ENCODE data around the gene IL26. TPM values are rescaled to one million over a fixed set of nuclear protein-coding genes. Genes with fewer than 3 reads are reported as not detected.

Gene IL26
- total and polyA plus RNA-seq, 2 donors: 0.10 TPM; not detected in 1

DNA sequence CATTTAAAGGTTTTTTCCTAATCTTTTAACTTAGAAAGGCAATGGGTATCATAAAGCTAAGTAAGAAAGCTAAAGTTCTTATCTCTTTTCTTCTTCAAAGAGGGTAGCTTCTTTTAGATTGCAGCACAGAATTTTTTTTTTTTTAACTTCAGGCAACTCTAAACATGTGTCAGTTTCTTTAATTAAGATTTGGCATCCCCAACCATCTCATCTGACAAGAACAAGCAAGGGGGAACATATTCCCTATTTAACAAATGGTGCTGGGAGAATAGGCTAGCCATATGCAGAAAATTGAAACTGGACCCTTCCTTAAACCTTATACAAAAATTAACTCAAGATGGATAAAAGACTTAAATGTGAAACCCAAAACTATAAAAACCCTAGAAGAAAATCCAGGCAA, 51.8 kb downstream of the IL26 start:
- DNase-seq (ENCODE audit: extremely low spot score): no peak
- Histone ChIP-seq H3K27ac (ENCODE audit: low read depth) (no peak overlapping the region), H3K4me3 (ENCODE audit: low read depth, low read length) (no peak overlapping the region), H3K36me3 (ENCODE audit: insufficient read depth) (no peaks in the 10 kb centered on the region), H3K4me1 (ENCODE audit: insufficient read depth) (no peaks in the 10 kb centered on the region)

DNA sequence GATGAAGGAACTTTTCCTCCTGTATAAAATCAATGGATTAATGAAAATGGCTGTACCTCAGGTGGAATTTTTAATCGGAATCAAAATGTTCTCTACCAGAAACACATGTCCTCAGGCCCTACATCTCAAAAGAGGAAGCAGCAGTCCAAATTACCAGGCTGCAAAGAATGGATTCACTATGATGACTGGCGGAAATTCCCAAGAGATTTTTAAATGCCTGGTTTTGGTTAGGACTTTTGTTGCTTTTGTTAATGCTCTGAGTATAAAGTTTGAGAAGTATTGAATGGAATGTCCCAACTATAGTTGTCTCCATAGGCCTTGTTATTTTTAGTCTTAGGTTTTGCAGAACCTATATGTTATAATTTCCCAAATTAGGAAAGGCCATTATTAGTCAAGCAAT, 54.9 kb downstream of the IL26 start:
- DNase-seq (ENCODE audit: extremely low spot score): no peak
- H3K36me3 ChIP-seq (ENCODE audit: insufficient read depth): no peaks in the 10 kb centered on the region
- no peak overlapping the region for H3K27ac ChIP-seq (ENCODE audit: low read depth)
- no peaks in the 10 kb centered on the region for H3K4me1 ChIP-seq (ENCODE audit: insufficient read depth)
- WGBS: 89% methylated on average over 2 of the region's 2 CpGs
- no peak overlapping the region for H3K4me3 ChIP-seq (ENCODE audit: low read depth, low read length)

DNA sequence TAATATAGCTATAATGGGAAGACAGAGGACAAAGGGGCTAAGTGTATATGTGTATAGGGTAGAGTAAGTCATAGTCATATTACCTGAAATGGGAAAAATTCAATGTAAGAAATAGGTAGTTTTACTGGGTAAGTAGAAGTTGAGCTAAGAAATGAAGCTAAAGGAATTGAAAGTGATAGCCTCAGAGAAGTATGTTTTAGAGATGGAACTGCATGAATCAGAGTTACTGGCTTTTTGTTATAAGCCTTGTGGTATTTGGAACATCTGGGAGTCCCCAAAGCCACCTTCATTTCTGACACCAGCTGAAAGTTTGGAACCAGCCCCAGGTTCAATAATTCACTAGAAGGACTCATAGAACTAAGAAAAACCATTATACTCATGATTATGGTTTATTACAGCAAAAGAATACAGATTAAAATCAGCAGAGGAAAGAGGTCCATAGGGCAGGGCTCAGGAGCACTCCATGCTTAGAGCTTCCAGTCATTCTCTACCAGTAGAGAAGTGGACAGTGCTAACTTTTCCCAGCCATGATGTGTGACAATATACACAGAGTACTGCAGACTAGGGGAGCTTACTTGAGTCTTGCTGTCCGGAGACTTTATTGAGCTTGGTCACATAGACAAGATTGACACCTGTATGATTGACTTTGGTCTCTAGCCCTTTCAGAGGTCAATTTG, 56.3 kb downstream of the IL26 start:
- no peak for DNase-seq (ENCODE audit: extremely low spot score)
- WGBS: 73% methylated on average over 1 of the region's 1 CpG
- H3K4me1 ChIP-seq (ENCODE audit: insufficient read depth): no peaks in the 10 kb centered on the region
- H3K4me3 ChIP-seq (ENCODE audit: low read depth, low read length): no peak overlapping the region
- no peaks in the 10 kb centered on the region for H3K36me3 ChIP-seq (ENCODE audit: insufficient read depth)
- H3K27ac ChIP-seq (ENCODE audit: low read depth): no peak overlapping the region

DNA sequence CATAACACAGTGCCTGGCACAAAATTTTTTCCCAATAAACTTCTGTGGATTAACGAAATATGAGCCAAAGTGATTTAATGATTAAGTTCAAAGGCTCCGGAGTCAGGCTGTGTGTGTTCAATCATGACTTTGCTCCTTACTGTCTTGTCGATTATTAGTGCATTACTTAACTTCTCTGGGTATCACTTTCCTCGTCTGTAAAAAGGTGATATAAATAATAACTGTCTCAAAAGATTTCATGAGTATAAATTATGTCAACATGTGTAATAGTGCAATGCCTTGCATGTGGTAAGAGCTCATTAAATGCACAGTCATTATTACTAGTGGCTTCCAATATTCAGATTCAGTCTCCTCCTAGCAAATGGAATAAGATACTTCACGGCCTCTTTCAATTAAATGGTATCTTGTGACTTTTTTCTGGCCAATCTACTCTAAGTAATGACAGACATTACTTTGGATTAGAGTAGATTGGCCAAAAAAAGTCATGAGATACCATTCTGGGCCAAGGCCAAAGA, 59.2 kb downstream of the IL26 start:
- H3K36me3 ChIP-seq (ENCODE audit: insufficient read depth): no peaks in the 10 kb centered on the region
- no peak overlapping the region for H3K27ac ChIP-seq (ENCODE audit: low read depth)
- H3K4me1 ChIP-seq (ENCODE audit: insufficient read depth): no peaks in the 10 kb centered on the region
- DNase-seq (ENCODE audit: extremely low spot score): no peak
- WGBS: 70% methylated on average over 5 of the region's 5 CpGs
- H3K4me3 ChIP-seq (ENCODE audit: low read depth, low read length): no peak overlapping the region

DNA sequence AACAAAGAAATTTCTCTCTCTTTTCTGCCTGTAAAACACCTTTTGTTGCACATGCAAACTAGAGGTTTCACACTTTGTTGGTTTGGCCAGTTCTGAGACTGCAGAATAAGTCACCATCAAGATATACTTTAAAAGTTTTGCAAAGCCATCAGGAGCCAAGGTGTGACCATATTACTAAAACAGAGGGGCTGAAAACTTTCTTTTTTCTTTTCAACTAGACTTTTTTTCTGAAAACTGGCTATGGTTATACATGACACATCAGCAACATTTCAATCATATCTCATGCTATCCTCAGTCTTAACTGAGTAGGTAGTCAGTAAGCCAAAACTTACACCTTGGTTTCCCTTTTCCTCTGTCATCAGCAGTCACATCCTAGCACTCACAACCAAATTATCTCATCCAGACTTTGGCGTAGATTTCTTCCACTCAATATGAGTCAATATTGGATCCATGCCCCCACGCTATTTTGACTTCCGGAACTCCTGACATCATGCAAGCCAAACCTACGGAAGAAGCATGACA, 62.0 kb downstream of the IL26 start:
- Histone ChIP-seq H3K36me3 (ENCODE audit: insufficient read depth) (no peaks in the 10 kb centered on the region), H3K4me3 (ENCODE audit: low read depth, low read length) (no peak overlapping the region), H3K27ac (ENCODE audit: low read depth) (no peak overlapping the region), H3K4me1 (ENCODE audit: insufficient read depth) (no peaks in the 10 kb centered on the region)
- DNase-seq (ENCODE audit: extremely low spot score): no peak
- 90% methylated on average over 4 of the region's 4 CpGs for WGBS

DNA sequence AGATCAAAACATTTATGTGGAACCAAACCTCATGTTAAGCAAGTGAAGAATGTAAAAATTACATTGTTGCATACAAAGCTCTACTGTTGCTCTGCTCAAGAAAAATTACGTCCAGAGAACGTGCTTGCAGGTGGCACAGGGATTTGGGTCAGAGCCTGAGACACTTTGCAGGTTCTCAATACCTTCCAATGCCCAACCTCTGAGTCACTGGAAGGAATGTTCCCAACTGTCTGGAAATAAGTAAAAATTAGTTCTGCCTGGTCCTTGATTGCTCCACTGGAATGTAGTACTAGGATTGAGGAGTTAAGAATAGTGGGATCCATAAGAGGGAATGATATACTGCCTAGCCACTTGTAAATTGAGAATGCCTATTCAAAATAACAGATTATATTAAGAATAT, 63.2 kb downstream of the IL26 start:
- WGBS: 89% methylated on average over 2 of the region's 2 CpGs
- DNase-seq (ENCODE audit: extremely low spot score): no peak
- Histone ChIP-seq H3K4me3 (ENCODE audit: low read depth, low read length) (no peak overlapping the region), H3K27ac (ENCODE audit: low read depth) (no peak overlapping the region), H3K4me1 (ENCODE audit: insufficient read depth) (no peaks in the 10 kb centered on the region), H3K36me3 (ENCODE audit: insufficient read depth) (no peaks in the 10 kb centered on the region)

DNA sequence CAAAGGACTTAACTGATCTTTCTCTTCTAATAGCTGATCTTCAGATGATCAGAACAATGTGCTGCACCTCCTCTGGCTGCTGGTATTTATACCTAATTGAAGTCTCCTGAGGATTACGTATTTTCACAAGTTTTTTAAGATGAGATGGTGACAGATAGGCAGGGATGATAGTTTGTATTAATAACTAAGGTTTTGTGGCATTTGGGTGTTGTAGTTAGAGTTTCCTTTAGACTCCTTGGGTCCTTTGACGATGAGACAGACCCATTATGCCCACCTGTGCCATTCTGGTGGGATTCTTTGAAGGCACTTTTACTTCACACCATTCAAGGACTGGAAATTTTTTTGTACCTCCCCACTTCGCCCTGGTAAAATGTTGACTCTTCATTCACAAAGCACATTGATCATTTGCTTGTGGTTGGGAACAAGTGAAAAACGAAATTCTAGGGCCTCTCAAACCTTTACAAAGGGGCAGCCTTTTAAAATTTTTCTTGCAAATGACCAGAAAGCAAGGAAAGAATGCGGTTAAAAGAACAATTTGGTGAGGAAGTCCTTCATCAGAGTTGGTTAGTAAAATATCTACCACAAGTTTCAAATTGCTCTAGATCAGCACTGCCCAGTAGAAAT, 65.8 kb downstream of the IL26 start, which contains the start of gene IFNG:
TSS of gene IFNG (minus strand) at position 60 of the 624 bp plus-strand sequence. CDS start 125 bp downstream, outside the sequence.
- WGBS: 75% methylated on average over 5 of the region's 5 CpGs
- H3K36me3 ChIP-seq (ENCODE audit: insufficient read depth): no peaks in the 10 kb centered on the region
- no peak for DNase-seq (ENCODE audit: extremely low spot score)

DNA sequence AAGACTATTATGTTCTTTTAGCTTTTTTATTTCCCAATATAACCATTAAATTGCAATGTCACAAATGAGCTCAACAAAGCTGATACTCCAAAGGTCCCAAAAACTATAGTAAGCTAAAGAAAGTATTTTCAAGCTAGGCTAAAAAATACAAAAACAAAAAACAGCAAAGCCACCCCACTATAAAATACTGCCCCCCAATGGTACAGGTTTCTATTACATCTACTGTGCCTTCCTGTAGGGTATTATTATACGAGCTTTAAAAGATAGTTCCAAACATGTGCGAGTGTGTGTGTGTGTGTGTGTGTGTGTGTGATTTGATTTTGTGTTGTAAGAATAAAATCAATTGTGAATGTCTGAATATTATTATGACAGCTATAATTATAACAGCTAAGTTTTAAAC, 67.2 kb downstream of the IL26 start:
- DNase-seq (ENCODE audit: extremely low spot score): no peak
- Histone ChIP-seq H3K36me3 (ENCODE audit: insufficient read depth) (no peaks in the 10 kb centered on the region), H3K4me3 (ENCODE audit: low read depth, low read length) (no peak overlapping the region), H3K27ac (ENCODE audit: low read depth) (no peak overlapping the region), H3K4me1 (ENCODE audit: insufficient read depth) (no peaks in the 10 kb centered on the region)
- WGBS: 55% methylated on average over 2 of the region's 2 CpGs

More for the DNA sequence above, 65.8 kb downstream of the IL26 start, which contains the start of gene IFNG:
- Histone ChIP-seq H3K27ac (ENCODE audit: low read depth) (no peak within 1 kb of the TSS), H3K4me1 (ENCODE audit: insufficient read depth) (no peaks in the 10 kb centered on the region), H3K4me3 (ENCODE audit: low read depth, low read length) (no peak within 1 kb of the TSS)

DNA sequence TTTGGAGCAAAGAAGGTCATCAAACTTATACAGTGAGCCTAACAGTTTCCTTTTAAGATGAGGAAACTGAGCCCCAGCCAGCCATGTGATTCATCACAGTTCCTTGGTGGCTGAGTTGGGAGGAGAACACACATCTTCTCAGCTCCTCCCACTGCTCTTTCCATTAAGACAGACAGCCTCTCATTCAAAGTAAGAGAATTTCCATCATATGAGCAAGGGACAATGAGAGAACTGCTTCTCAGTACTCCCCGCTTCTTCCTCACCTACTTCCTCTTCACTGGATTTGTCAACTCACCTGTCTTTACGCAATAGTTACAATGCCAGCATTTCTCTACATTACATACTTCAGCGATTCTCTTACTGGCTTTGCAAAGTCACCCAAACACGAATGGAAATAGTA, 68.2 kb downstream of the IL26 start:
- no peak for DNase-seq (ENCODE audit: extremely low spot score)
- WGBS: 72% methylated on average over 4 of the region's 4 CpGs
- Histone ChIP-seq H3K36me3 (ENCODE audit: insufficient read depth) (no peaks in the 10 kb centered on the region), H3K4me1 (ENCODE audit: insufficient read depth) (no peaks in the 10 kb centered on the region), H3K4me3 (ENCODE audit: low read depth, low read length) (no peak overlapping the region), H3K27ac (ENCODE audit: low read depth) (no peak overlapping the region)

DNA sequence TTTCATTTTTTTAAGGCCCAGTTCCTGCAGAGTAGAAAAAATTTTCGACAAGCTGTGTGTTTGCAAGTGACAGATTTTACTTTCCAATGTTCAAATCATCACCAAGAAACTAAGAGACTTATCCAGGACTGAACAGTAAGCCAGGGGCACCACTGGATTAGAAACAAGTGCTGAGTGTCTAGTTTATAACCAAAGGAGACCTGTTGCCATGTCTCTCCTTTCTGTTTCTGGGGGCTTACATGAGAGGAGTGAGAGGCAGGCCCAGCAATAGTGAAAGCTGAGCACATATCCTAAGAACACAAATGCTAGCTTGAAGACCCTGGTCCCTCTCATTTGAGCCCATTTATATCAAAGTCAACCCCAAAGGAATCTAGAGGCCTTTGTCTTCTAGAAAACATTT, 69.0 kb downstream of the IL26 start:
- WGBS: 69% methylated on average over 1 of the region's 1 CpG
- no peak for DNase-seq (ENCODE audit: extremely low spot score)
- H3K36me3 ChIP-seq (ENCODE audit: insufficient read depth): no peaks in the 10 kb centered on the region
- no peaks in the 10 kb centered on the region for H3K4me1 ChIP-seq (ENCODE audit: insufficient read depth)
- no peak overlapping the region for H3K4me3 ChIP-seq (ENCODE audit: low read depth, low read length)
- H3K27ac ChIP-seq (ENCODE audit: low read depth): no peak overlapping the region

DNA sequence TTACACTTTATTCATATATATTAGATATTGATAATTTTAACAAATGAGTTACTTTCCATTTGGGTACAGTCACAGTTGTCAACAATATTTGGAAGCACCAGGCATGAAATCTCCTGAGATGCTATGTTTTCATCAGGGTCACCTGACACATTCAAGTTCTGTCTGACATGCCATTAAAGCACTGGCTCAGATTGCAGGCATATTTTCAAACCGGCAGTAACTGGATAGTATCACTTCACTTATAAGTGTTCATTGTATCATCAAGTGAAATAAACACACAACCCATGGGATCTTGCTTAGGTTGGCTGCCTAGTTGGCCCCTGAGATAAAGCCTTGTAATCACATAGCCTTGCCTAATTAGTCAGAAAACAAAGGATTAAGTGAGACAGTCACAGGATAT, 70.8 kb downstream of the IL26 start:
- H3K27ac ChIP-seq (ENCODE audit: low read depth): no peak overlapping the region
- no peaks in the 10 kb centered on the region for H3K4me1 ChIP-seq (ENCODE audit: insufficient read depth)
- 26% methylated on average over 1 of the region's 1 CpG for WGBS
- no peak for DNase-seq (ENCODE audit: extremely low spot score)
- no peak overlapping the region for H3K4me3 ChIP-seq (ENCODE audit: low read depth, low read length)
- H3K36me3 ChIP-seq (ENCODE audit: insufficient read depth): no peaks in the 10 kb centered on the region

Other genes with a start within 250 kb of the IL26 start
- 0.32 TPM for gene IFNG-AS1, start 236.4 kb downstream of the IL26 start, total RNA-seq
- not detected for gene IFNG-AS1, start 236.4 kb downstream of the IL26 start, polyA plus RNA-seq
- gene IFNG, start 66.1 kb downstream of the IL26 start, total RNA-seq: not detected
- not detected for gene IFNG, start 66.1 kb downstream of the IL26 start, polyA plus RNA-seq
- gene IL22, start 27.8 kb upstream of the IL26 start, total RNA-seq: not detected
- gene IL22, start 27.8 kb upstream of the IL26 start, polyA plus RNA-seq: not detected
- gene MDM1, start 106.6 kb upstream of the IL26 start, total RNA-seq: 60.7 TPM
- 22.5 TPM for gene MDM1, start 106.6 kb upstream of the IL26 start, polyA plus RNA-seq

Measured in urinary bladder (tissue), 4 donors.